BLaER1 (cell line): Measurements from ENCODE around the gene SRD5A2.

Experiments
- H3K27ac ChIP-seq: shearing (Covaris generic); formaldehyde crosslinking; 2 replicates; pipeline ENCODE4 v1.8.1; 2022
- H3K27me3 ChIP-seq: shearing (Covaris generic); formaldehyde crosslinking; 2 replicates; pipeline ENCODE4 v1.8.1; 2022
- H3K36me3 ChIP-seq: shearing (Covaris generic); formaldehyde crosslinking; 2 replicates; pipeline ENCODE4 v1.8.1; 2022
- H3K4me1 ChIP-seq: shearing (Covaris generic); formaldehyde crosslinking; 2 replicates; pipeline ENCODE4 v1.8.1; 2022
- H3K4me2 ChIP-seq: shearing (Covaris generic); formaldehyde crosslinking; 2 replicates; pipeline ENCODE4 v1.8.1; 2022
- H3K4me3 ChIP-seq: shearing (Covaris generic); formaldehyde crosslinking; 2 replicates; pipeline ENCODE4 v1.8.1; 2022
- H3K9ac ChIP-seq: shearing (Covaris generic); formaldehyde crosslinking; 2 replicates; pipeline ENCODE4 v1.8.1; 2022
- H3K9me3 ChIP-seq: shearing (Covaris generic); formaldehyde crosslinking; 2 replicates; pipeline ENCODE4 v1.8.1; 2022
- H4K20me1 ChIP-seq: shearing (Covaris generic); formaldehyde crosslinking; 2 replicates; pipeline ENCODE4 v1.8.1; 2022
- Cebpa-rat ChIP-seq: shearing (Covaris generic); IDR thresholded peaks from 2 replicates; pipeline ENCODE4 v1.8.1; 2022

SRD5A2 gene

GRCh38 chr2:31475692-31476091 lies 105.0 kb downstream of the SRD5A2 start:
- Histone ChIP-seq H4K20me1 (no peaks in the 10 kb centered on the region), H3K27ac (no peak overlapping the region), H3K9ac (no peak overlapping the region), H3K9me3 (no peaks in the 10 kb centered on the region), H3K4me3 (no peak overlapping the region), H3K27me3 (no peaks in the 10 kb centered on the region), H3K4me2 (no peak overlapping the region), H3K4me1 (no peaks in the 10 kb centered on the region), H3K36me3 (no peaks in the 10 kb centered on the region)
- no peak for TF ChIP-seq Cebpa-rat

- Histone ChIP-seq H3K4me2 (no peak overlapping the region), H3K4me3 (no peak overlapping the region), H3K9ac (no peak overlapping the region), H3K27ac (no peak overlapping the region), H3K4me1 (no peaks in the 10 kb centered on the region), H3K36me3 (no peaks in the 10 kb centered on the region), H3K9me3 (no peaks in the 10 kb centered on the region), H4K20me1 (no peaks in the 10 kb centered on the region), H3K27me3 (no peaks in the 10 kb centered on the region)
- no peak for TF ChIP-seq Cebpa-rat
Measured at GRCh38 chr2:31474296-31474695, 106.4 kb downstream of the SRD5A2 start.
